ENCODE data around the gene PARK7.

GRCh38 chr1:8032366-8032910, 70.9 kb downstream of the PARK7 start:
- no peak for TF ChIP-seq CTCF (IDR thresholded peaks at IDR 0.05)
- TF ChIP-seq POLR2A (IDR thresholded peaks at IDR 0.05): no peak

Data from adrenal gland (tissue), 5 donors.